Sigmoid colon (tissue), 7 donors: ENCODE data around the gene CHMP2A. TPM values are rescaled to one million over a fixed set of nuclear protein-coding genes. Genes with fewer than 3 reads are reported as not detected.

Experiments used
- DNase-seq: peaks from one replicate; pipeline ENCODE4 v3.0.0-alpha.2; 2019
- H3K27ac ChIP-seq, 4 donors: fragments of 200-600 bp; sonication (generic); one replicate each; pipeline ENCODE4 v1.5.1; 2016 to 2019; ENCODE audit warnings: mild to moderate bottlenecking in 1 of 4
- H3K27me3 ChIP-seq, 3 donors: fragments of 200-600 bp; sonication (generic); one replicate each; pipeline ENCODE4 v1.5.1; 2019; ENCODE audit warnings: mild to moderate bottlenecking in 1 of 3
- H3K36me3 ChIP-seq, 4 donors: fragments of 200-600 bp; sonication (generic); one replicate each; pipeline ENCODE4 v1.5.1; 2016 to 2019
- H3K4me1 ChIP-seq, 4 donors: fragments of 200-600 bp; sonication (generic); one replicate each; pipeline ENCODE4 v1.5.1; 2017 to 2019
- H3K4me3 ChIP-seq, 4 donors: fragments of 200-600 bp; sonication (generic); one replicate each; pipeline ENCODE4 v1.5.1; 2017 to 2019; ENCODE audit warnings: mild to moderate bottlenecking in 2 of 4, moderate library complexity in 1 of 4
- H3K9me3 ChIP-seq, 4 donors: fragments of 200-600 bp in 3 of 4; sonication (generic) in 3 of 4; one replicate each; pipeline versions ENCODE4 v1.5.1 to v1.6.1; 2013 to 2019
- EP300 ChIP-seq, 4 donors: sonication (generic); formaldehyde crosslinking; IDR thresholded peaks; one replicate each; pipeline ENCODE4 v1.6.1; 2017; ENCODE audit warnings: antibody characterized with exemption in 4 of 4
- POLR2A ChIP-seq, 2 donors: fragments of 450-650 bp; IDR thresholded peaks; one replicate each; pipeline ENCODE4 v1.6.1; 2016; ENCODE audit warnings: antibody characterized with exemption in 2 of 2, mild to moderate bottlenecking in 2 of 2, moderate library complexity in 2 of 2
- POLR2AphosphoS5 ChIP-seq, 4 donors: sonication (generic); formaldehyde crosslinking; IDR thresholded peaks; one replicate each; pipeline ENCODE4 v1.6.1; 2017; ENCODE audit warnings: antibody characterized with exemption in 4 of 4
- WGBS, 2 donors: extraction: QIAGEN DNeasy Blood & Tissue Kit; methylation state at CpG; one replicate each; pipeline ENCODE4 v1.1.7; 2013; 5-methylcytosine and 5-hydroxymethylcytosine counted together
- intact Hi-C: fragments of 100-400 bp; cut with DNase I; formaldehyde crosslinking; loops from one replicate; pipeline ENCODE4 v1.15.1; 2023
- polyA plus RNA-seq, 3 donors: library from polyadenylated mRNA; stranded (reverse); fragments of 200-250 nt; gene quantifications; one replicate each; pipeline ENCODE4 v1.2.3, GENCODE V29; 2013
- total RNA-seq, 4 donors: library from RNA; depleted of rRNA; stranded (reverse); fragments of >200 nt; gene quantifications; one replicate each; pipeline ENCODE4 v1.1.0, GENCODE V29; 2016
- TF ChIP-seq, protein P1 (sequence below), 4 experiments: fragments of 450-650 bp in 3 of 4; fragments of 200-600 bp in 1 of 4; IDR thresholded peaks; one replicate each; pipeline ENCODE4 v1.5.1; 2016 to 2019; ENCODE audit warnings: antibody characterized with exemption in 4 of 4, mild to moderate bottlenecking in 3 of 4, moderate library complexity in 2 of 4
- donor health status: healthy with polysubstance abuse.
- donor health status: Bipolar disorder and iron deficiency.
- donor health status: healthy.

The CHMP2A gene
- total and polyA plus RNA-seq, 7 donors, result 101 to 372 (median 144) TPM

- Histone ChIP-seq H3K4me3 (no peak overlapping the region), H3K27me3 (no peaks in the 10 kb centered on the region), H3K27ac (no peak overlapping the region), H3K4me1 (peaks cover 0 to 58% (median 54%) of the 10 kb centered on the region in 4 donors), H3K36me3 (peaks cover 13 to 22% (median 16%) of the 10 kb centered on the region in 4 donors), H3K9me3 (no peaks in the 10 kb centered on the region)
- TF ChIP-seq EP300 (IDR thresholded peaks at IDR 0.05), result no peak
- TF ChIP-seq, protein P1, sequence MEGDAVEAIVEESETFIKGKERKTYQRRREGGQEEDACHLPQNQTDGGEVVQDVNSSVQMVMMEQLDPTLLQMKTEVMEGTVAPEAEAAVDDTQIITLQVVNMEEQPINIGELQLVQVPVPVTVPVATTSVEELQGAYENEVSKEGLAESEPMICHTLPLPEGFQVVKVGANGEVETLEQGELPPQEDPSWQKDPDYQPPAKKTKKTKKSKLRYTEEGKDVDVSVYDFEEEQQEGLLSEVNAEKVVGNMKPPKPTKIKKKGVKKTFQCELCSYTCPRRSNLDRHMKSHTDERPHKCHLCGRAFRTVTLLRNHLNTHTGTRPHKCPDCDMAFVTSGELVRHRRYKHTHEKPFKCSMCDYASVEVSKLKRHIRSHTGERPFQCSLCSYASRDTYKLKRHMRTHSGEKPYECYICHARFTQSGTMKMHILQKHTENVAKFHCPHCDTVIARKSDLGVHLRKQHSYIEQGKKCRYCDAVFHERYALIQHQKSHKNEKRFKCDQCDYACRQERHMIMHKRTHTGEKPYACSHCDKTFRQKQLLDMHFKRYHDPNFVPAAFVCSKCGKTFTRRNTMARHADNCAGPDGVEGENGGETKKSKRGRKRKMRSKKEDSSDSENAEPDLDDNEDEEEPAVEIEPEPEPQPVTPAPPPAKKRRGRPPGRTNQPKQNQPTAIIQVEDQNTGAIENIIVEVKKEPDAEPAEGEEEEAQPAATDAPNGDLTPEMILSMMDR (IDR thresholded peaks at IDR 0.05), result no peak
- TF ChIP-seq POLR2A (IDR thresholded peaks at IDR 0.05), result no peak
- TF ChIP-seq POLR2AphosphoS5 (IDR thresholded peaks at IDR 0.05), result no peak
- DNase-seq, result no peak
- intact Hi-C loops, result no loop called here
- WGBS, 2 donors, result 92 to 93% methylated on average over 25 of the region's 25 CpGs
Observed at GRCh38 chr19:58516246-58516836, 38.6 kb downstream of the CHMP2A start.

DNA sequence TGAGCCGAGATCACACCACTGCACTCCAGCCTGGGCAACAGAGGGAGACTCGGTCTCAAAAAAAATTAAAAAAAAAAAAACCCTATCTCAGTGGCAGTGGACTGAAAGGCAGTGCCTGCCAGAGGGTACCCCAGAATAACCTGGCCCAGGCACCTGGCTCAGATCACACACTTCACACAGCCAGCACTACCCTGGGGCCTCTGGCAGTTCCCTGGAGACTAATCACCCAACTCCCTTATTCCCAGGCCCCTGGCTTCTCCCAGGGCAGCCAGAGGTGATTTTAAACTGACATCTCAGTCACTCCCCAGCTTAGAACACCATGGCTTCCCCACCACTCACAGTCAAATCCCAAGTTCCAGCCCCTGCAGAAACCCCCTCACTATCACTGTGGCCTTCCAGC is 39.6 kb downstream of the CHMP2A start:
- DNase-seq, result no peak
- 93 to 97% methylated on average over 2 of the region's 2 CpGs for WGBS, 2 donors
- H3K4me3 ChIP-seq, result no peak overlapping the region
- H3K4me1 ChIP-seq, result peaks cover 0 to 53% (median 49%) of the 10 kb centered on the region in 4 donors
- H3K27me3 ChIP-seq, result no peaks in the 10 kb centered on the region
- H3K9me3 ChIP-seq, result no peaks in the 10 kb centered on the region
- peak overlapping the region in 1 of 4 donors; percentile 82 for H3K27ac ChIP-seq
- TF ChIP-seq, protein P1 (IDR thresholded peaks at IDR 0.05), result no peak
- TF ChIP-seq EP300 (IDR thresholded peaks at IDR 0.05), result no peak
- no peak for TF ChIP-seq POLR2AphosphoS5 (IDR thresholded peaks at IDR 0.05)
- TF ChIP-seq POLR2A (IDR thresholded peaks at IDR 0.05), result no peak
- intact Hi-C loops, result no loop called here
- peaks cover 13 to 22% (median 16%) of the 10 kb centered on the region in 4 donors for H3K36me3 ChIP-seq

- WGBS, 2 donors, result 64 to 69% methylated on average over 3 of the region's 3 CpGs
- no peaks in the 10 kb centered on the region for H3K9me3 ChIP-seq
- peak overlapping the region; percentile 36 to 51 (median 50) for H3K4me3 ChIP-seq
- peaks cover 0 to 51% (median 45%) of the 10 kb centered on the region in 4 donors for H3K4me1 ChIP-seq
- TF ChIP-seq POLR2A (IDR thresholded peaks at IDR 0.05) (no peak), EP300 (IDR thresholded peaks at IDR 0.05) (no peak), POLR2AphosphoS5 (IDR thresholded peaks at IDR 0.05) (no peak)
- TF ChIP-seq, protein P1 (IDR thresholded peaks at IDR 0.05), result no peak
- no peak for DNase-seq
- peaks cover 13 to 22% (median 16%) of the 10 kb centered on the region in 4 donors for H3K36me3 ChIP-seq
- intact Hi-C loops, result no loop called here
- H3K27me3 ChIP-seq, result no peaks in the 10 kb centered on the region
- peak overlapping the region; percentile 66 to 82 (median 78) for H3K27ac ChIP-seq
Observed at GRCh38 chr19:58514564-58515022, 40.3 kb downstream of the CHMP2A start.

- Histone ChIP-seq H3K9me3 (no peaks in the 10 kb centered on the region), H3K27ac (peak overlapping the region; percentile 66 to 82 (median 78)), H3K4me1 (peaks cover 0 to 51% (median 44%) of the 10 kb centered on the region in 4 donors), H3K4me3 (peak overlapping the region; percentile 36 to 51 (median 50)), H3K27me3 (no peaks in the 10 kb centered on the region), H3K36me3 (peaks cover 13 to 22% (median 16%) of the 10 kb centered on the region in 4 donors)
- WGBS, 2 donors, result 5 to 10% methylated on average over 66 of the region's 66 CpGs
- intact Hi-C loops, result no loop called here
- DNase-seq, result peak; percentile 94
- TF ChIP-seq, protein P1 (IDR thresholded peaks at IDR 0.05), result peak; percentile 72 to 94 (median 78)
- TF ChIP-seq POLR2AphosphoS5 (IDR thresholded peaks at IDR 0.05) (peak; percentile 39 to 64 (median 62)), POLR2A (IDR thresholded peaks at IDR 0.05) (no peak)
Observed at GRCh38 chr19:58513694-58514563, 41.0 kb downstream of the CHMP2A start.
